SK-N-SH (cell line): ENCODE data around the gene TACR2. TPM values are rescaled to one million over a fixed set of nuclear protein-coding genes. Genes with fewer than 3 reads are reported as not detected.
A peak's percentile ranks its signal among the peaks of the same experiment; 100 is the strongest.

Experiments
- CTCF ChIA-PET: fragments of 300-600, 350-600 bp; formaldehyde crosslinking; extraction: SDS; loops from one replicate; lab custom pipeline; 2021; lab: Yijun Ruan, JAX
- POLR2A ChIA-PET: fragments of 350-600 bp; sonication (Branson Sonifier 250); formaldehyde crosslinking; extraction: SDS; loops from one replicate; lab custom pipeline; 2020; ENCODE audit warnings: antibody characterized with exemption, inconsistent platforms; lab: Yijun Ruan, JAX
- DNase-seq: peaks from one replicate; pipeline ENCODE4 v3.0.0; 2012
- H2AFZ ChIP-seq: fragments of 200-600 bp; sonication (generic); 2 replicates; pipeline ENCODE4 v1.8.1; 2016; ENCODE audit warnings: antibody characterized with exemption, mild to moderate bottlenecking, low read depth
- H3F3A ChIP-seq: fragments of 200-600 bp; sonication (generic); replicated peaks from 2 replicates; pipeline ENCODE3; 2016; ENCODE audit warnings: antibody characterized with exemption, mild to moderate bottlenecking; ENCODE audit not compliant: insufficient read depth
- H3K27ac ChIP-seq, 2 experiments: fragments of 200-500 bp in 1 of 2; fragments of 200-600 bp in 1 of 2; sonication (Bioruptor generic) in 1 of 2; sonication (generic), shearing (Covaris generic) in 1 of 2; 2 replicates each; pipeline versions ENCODE4 v1.5.1 to v1.6.1; 2014 to 2016; ENCODE audit warnings: low read depth in 2 of 2, inconsistent platforms in 1 of 2, low read length in 1 of 2, mild to moderate bottlenecking in 1 of 2, mixed read lengths in 1 of 2
- H3K27me3 ChIP-seq: fragments of 200-600 bp; sonication (generic), shearing (Covaris generic); 2 replicates; pipeline ENCODE4 v1.6.1; 2016; ENCODE audit warnings: mixed run types; ENCODE audit not compliant: insufficient read depth
- H3K36me3 ChIP-seq, 2 experiments: fragments of 200-500 bp in 1 of 2; fragments of 200-600 bp in 1 of 2; sonication (Bioruptor generic) in 1 of 2; sonication (generic) in 1 of 2; replicated peaks in 1 of 2; 2 replicates each; pipeline versions ENCODE3 to v1.5.1; 2014 to 2016; ENCODE audit warnings: low read length in 1 of 2, mild to moderate bottlenecking in 1 of 2; ENCODE audit not compliant: insufficient read depth in 2 of 2, control insufficient read depth in 1 of 2
- H3K4me1 ChIP-seq, 2 experiments: fragments of 200-500 bp in 1 of 2; fragments of 200-600 bp in 1 of 2; sonication (Bioruptor generic) in 1 of 2; sonication (generic), shearing (Covaris generic) in 1 of 2; 2 replicates each; pipeline versions ENCODE4 v1.5.1 to v1.6.1; 2014 to 2016; ENCODE audit warnings: low read depth in 1 of 2, low read length in 1 of 2, mixed run types in 1 of 2; ENCODE audit not compliant: insufficient read depth in 2 of 2, control insufficient read depth in 1 of 2
- H3K4me2 ChIP-seq: fragments of 200-600 bp; sonication (generic), shearing (Covaris generic); 2 replicates; pipeline ENCODE4 v1.6.1; 2017; ENCODE audit warnings: mixed run types
- H3K4me3 ChIP-seq, 2 experiments: fragments of 200-500 bp in 1 of 2; fragments of 200-600 bp in 1 of 2; sonication (Bioruptor generic) in 1 of 2; sonication (generic), shearing (Covaris generic) in 1 of 2; 2 replicates each; pipeline versions ENCODE4 v1.5.1 to v1.8.1; 2014 to 2016; ENCODE audit warnings: low read depth in 2 of 2, inconsistent platforms in 1 of 2, low read length in 1 of 2, mild to moderate bottlenecking in 1 of 2, mixed read lengths in 1 of 2, moderate library complexity in 1 of 2
- H3K79me2 ChIP-seq: fragments of 200-600 bp; sonication (generic); 2 replicates; pipeline ENCODE4 v1.8.1; 2017; ENCODE audit warnings: mild to moderate bottlenecking; ENCODE audit not compliant: insufficient read depth
- H3K9ac ChIP-seq: fragments of 200-600 bp; sonication (generic); 2 replicates; pipeline ENCODE4 v1.6.1; 2017; ENCODE audit warnings: mixed run types
- H3K9me2 ChIP-seq: fragments of 200-600 bp; sonication (generic); 2 replicates; pipeline ENCODE4 v1.6.1; 2017; ENCODE audit warnings: mixed run types
- H3K9me3 ChIP-seq: fragments of 200-600 bp; sonication (generic); 2 replicates; pipeline ENCODE4 v1.6.1; 2017; ENCODE audit warnings: mixed run types, mild to moderate bottlenecking, moderate library complexity
- H4K20me1 ChIP-seq: fragments of 200-600 bp; sonication (generic); 2 replicates; pipeline ENCODE4 v1.6.1; 2017; ENCODE audit warnings: mild to moderate bottlenecking, mixed run types; ENCODE audit not compliant: insufficient read depth
- ELF1 ChIP-seq: IDR thresholded peaks from 2 replicates; pipeline ENCODE4 v1.4.0; 2012
- EP300 ChIP-seq, 2 experiments: IDR thresholded peaks; 2 replicates each; pipeline versions ENCODE4 v1.4.0 to v1.6.1; 2012; ENCODE audit warnings: borderline replicate concordance in 1 of 2, low read depth in 1 of 2, low read length in 1 of 2
- FOXJ3 ChIP-seq: sonication (generic); formaldehyde crosslinking; IDR thresholded peaks from 2 replicates; pipeline ENCODE4 v1.5.1; 2020; ENCODE audit warnings: mild to moderate bottlenecking, missing genetic modification reagents
- FOXM1 ChIP-seq: IDR thresholded peaks from 2 replicates; pipeline ENCODE4 v1.4.0; 2012; ENCODE audit warnings: low read depth, mild to moderate bottlenecking
- GATA2 ChIP-seq: sonication (generic); formaldehyde crosslinking; IDR thresholded peaks from 2 replicates; pipeline ENCODE4 v1.5.0; 2020; ENCODE audit warnings: mild to moderate bottlenecking, missing genetic modification reagents
- RAD21 ChIP-seq: IDR thresholded peaks from 2 replicates; pipeline ENCODE4 v1.6.1; 2012; ENCODE audit warnings: mild to moderate bottlenecking, low read length
- RCOR1 ChIP-seq: fragments of 150-350 bp; IDR thresholded peaks from 2 replicates; pipeline ENCODE4 v1.6.1; 2017; ENCODE audit warnings: antibody characterized with exemption, low read length
- RXRA ChIP-seq: IDR thresholded peaks from 2 replicates; pipeline ENCODE4 v1.4.0; 2012; ENCODE audit warnings: low read depth, mild to moderate bottlenecking, borderline replicate concordance
- SMC3 ChIP-seq: IDR thresholded peaks from 2 replicates; pipeline ENCODE4 v1.6.1; 2012; ENCODE audit warnings: low read depth, low read length, improper control_type of control experiment
- WGBS: methylation state at CpG from one replicate; pipeline ENCODE4 v1.1.6; 2017; ENCODE audit warnings: low lambda C conversion rate; 5-methylcytosine and 5-hydroxymethylcytosine counted together
- polyA plus RNA-seq, 3 experiments: library from polyadenylated mRNA; depleted of rRNA; stranded (reverse); fragments of >200 nt; gene quantifications; 2 replicates each; pipeline ENCODE4 v1.2.3, GENCODE V29; 2012
- TF ChIP-seq, protein P1 (sequence below): IDR thresholded peaks from 2 replicates; pipeline ENCODE4 v1.4.0; 2012; ENCODE audit warnings: low read depth, borderline replicate concordance
- TF ChIP-seq, protein P2 (sequence below): IDR thresholded peaks from 2 replicates; pipeline ENCODE4 v1.6.1; 2012; ENCODE audit warnings: mild to moderate bottlenecking, low read depth, low read length, moderate library complexity
- TF ChIP-seq, protein P3 (sequence below): fragments of 150-350 bp; IDR thresholded peaks from 2 replicates; pipeline ENCODE4 v1.6.1; 2017; ENCODE audit warnings: antibody characterized with exemption, low read length, low read depth, borderline replicate concordance
- TF ChIP-seq, protein P4 (sequence below): fragments of 150-350 bp; IDR thresholded peaks from 2 replicates; pipeline ENCODE4 v1.6.1; 2016; ENCODE audit warnings: mild to moderate bottlenecking, low read depth, low read length
- TF ChIP-seq, protein P5 (sequence below): fragments of 200-600 bp; sonication (generic); IDR thresholded peaks from 2 replicates; pipeline ENCODE4 v1.6.1; 2017; ENCODE audit warnings: antibody characterized with exemption, mild to moderate bottlenecking, moderate library complexity

The TACR2 gene
- polyA plus RNA-seq, 1 of the 3 experiments (the other 2 are of a cell fraction), result 0.02 TPM

DNA sequence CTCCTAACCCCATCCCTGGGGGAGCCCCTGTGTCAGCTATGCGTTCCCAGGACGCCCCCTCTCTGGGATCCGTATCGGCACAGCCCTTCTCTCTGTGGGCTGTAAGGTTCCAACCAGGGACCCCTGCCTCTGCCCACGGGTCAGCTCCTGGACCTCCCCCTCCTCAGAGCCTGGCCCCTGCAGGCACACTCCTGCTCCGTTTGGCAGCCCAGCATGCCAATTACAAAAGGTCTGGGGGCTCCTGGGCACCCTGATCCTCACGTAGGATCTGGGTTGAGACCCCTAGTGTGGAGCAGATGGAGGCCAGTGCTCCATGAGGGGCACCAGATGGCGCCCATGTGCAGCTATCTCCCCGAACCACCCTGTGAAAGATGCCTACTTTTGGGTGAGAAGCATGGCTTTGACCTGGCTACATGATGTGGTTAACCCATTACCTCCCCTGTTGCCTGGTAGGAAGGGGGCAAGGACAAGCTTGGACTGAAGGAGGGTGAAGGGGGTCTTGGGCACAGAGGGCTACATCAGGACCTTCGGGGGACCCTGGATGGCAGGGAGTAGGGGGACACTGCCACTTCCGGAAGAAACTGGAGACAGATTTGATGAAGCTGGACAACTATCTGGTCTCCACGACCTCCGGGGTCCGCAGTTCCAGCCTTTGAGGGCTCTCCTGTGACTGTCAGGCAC, 9.0 kb downstream of the TACR2 start:
- POLR2A ChIA-PET, result interaction anchor here (0.6 to 1.0 kb wide), 2 partner anchors 100 to 210 kb away, joined by 3 to 4 read pairs; no protein-coding TSS in a partner anchor
- H3K4me1 ChIP-seq, result peaks cover 0 to 18% of the 10 kb centered on the region in 2 experiments; a peak in 2 of 4 replicates

DNA sequence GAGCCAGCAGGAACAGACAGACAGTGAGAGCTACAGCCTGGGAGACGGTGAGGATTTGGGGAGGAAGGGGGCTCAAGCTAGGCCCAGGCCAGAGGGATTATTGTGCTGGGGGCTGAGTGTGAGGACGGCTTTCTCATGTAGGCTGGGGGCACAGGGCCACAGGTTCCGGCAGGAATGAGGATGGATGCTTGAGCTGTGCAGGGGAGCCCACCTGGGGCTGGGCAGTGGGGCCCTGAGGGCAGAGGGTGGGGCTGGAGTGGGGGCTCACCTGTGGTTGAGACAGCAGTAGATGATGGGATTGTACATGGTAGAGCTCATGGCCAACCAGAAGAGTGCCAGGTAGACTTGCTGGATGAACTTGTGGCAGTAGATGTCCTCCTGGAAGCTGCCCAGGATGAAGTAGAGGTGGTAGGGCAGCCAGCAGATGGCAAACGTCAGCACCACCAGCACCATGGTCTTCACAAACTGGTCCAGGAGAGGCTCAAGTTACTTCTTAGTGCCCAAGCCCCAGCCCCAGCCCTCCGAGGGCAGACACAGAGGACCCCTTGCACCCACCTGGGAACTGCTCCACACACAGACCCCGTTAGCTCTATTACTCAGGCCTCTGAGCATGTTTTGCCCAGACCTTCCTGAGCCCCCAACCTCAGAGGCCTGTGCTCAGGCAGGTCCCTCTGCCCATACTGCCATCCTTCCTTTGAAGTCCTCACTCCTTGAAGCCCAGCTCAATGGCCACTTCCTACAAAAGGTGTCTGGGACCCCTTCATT, 9.7 kb downstream of the TACR2 start:
- no peak overlapping the region for H3K9ac ChIP-seq
- no peak for DNase-seq
- peaks cover 0 to 18% of the 10 kb centered on the region in 2 experiments; a peak in 2 of 4 replicates for H3K4me1 ChIP-seq
- H3K9me3 ChIP-seq, result no peaks in the 10 kb centered on the region
- no peaks in the 10 kb centered on the region for H4K20me1 ChIP-seq
- no peaks in the 10 kb centered on the region for H3K79me2 ChIP-seq
- no peaks in the 10 kb centered on the region for H3K27me3 ChIP-seq
- H3K4me2 ChIP-seq, result no peak overlapping the region
- H3F3A ChIP-seq, result peaks cover 10% of the 10 kb centered on the region
- no peaks in the 10 kb centered on the region for H3K9me2 ChIP-seq
- POLR2A ChIA-PET, result interaction anchor here (0.8 kb wide), 1 partner anchor 104 kb away, joined by 3 read pairs; no protein-coding TSS in a partner anchor
- H3K4me3 ChIP-seq, result no peak overlapping the region
- H3K27ac ChIP-seq, result no peak overlapping the region
- WGBS, result 84% methylated on average over 4 of the region's 6 CpGs
- H3K36me3 ChIP-seq, result peaks cover 0 to 10% of the 10 kb centered on the region in 2 experiments
- CTCF ChIA-PET, result interaction anchor here (0.6 to 6.7 kb wide), 28 partner anchors 8 to 393 kb away, joined by 3 to 55 read pairs (median 7); partner anchors contain the start of genes TACR2 and TSPAN15
- H2AFZ ChIP-seq, result no peak overlapping the region
- TF ChIP-seq, protein P1, sequence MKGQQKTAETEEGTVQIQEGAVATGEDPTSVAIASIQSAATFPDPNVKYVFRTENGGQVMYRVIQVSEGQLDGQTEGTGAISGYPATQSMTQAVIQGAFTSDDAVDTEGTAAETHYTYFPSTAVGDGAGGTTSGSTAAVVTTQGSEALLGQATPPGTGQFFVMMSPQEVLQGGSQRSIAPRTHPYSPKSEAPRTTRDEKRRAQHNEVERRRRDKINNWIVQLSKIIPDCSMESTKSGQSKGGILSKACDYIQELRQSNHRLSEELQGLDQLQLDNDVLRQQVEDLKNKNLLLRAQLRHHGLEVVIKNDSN, result no peak
- TF ChIP-seq, protein P2, sequence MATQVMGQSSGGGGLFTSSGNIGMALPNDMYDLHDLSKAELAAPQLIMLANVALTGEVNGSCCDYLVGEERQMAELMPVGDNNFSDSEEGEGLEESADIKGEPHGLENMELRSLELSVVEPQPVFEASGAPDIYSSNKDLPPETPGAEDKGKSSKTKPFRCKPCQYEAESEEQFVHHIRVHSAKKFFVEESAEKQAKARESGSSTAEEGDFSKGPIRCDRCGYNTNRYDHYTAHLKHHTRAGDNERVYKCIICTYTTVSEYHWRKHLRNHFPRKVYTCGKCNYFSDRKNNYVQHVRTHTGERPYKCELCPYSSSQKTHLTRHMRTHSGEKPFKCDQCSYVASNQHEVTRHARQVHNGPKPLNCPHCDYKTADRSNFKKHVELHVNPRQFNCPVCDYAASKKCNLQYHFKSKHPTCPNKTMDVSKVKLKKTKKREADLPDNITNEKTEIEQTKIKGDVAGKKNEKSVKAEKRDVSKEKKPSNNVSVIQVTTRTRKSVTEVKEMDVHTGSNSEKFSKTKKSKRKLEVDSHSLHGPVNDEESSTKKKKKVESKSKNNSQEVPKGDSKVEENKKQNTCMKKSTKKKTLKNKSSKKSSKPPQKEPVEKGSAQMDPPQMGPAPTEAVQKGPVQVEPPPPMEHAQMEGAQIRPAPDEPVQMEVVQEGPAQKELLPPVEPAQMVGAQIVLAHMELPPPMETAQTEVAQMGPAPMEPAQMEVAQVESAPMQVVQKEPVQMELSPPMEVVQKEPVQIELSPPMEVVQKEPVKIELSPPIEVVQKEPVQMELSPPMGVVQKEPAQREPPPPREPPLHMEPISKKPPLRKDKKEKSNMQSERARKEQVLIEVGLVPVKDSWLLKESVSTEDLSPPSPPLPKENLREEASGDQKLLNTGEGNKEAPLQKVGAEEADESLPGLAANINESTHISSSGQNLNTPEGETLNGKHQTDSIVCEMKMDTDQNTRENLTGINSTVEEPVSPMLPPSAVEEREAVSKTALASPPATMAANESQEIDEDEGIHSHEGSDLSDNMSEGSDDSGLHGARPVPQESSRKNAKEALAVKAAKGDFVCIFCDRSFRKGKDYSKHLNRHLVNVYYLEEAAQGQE, result no peak
- TF ChIP-seq ELF1, result no peak
- no peak for TF ChIP-seq FOXJ3 (CRISPR knock-in tag)
- no peak for TF ChIP-seq RCOR1
- TF ChIP-seq FOXM1, result no peak
- TF ChIP-seq, protein P3, sequence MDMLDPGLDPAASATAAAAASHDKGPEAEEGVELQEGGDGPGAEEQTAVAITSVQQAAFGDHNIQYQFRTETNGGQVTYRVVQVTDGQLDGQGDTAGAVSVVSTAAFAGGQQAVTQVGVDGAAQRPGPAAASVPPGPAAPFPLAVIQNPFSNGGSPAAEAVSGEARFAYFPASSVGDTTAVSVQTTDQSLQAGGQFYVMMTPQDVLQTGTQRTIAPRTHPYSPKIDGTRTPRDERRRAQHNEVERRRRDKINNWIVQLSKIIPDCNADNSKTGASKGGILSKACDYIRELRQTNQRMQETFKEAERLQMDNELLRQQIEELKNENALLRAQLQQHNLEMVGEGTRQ, result no peak
- no peak for TF ChIP-seq RXRA
- no peak for TF ChIP-seq EP300 (IDR thresholded peaks at IDR 0.05; ENCODE audit: borderline replicate concordance in 1 of 2, low read depth in 1 of 2, low read length in 1 of 2)

More for the DNA sequence above, 9.0 kb downstream of the TACR2 start:
- no peaks in the 10 kb centered on the region for H3K79me2 ChIP-seq
- no peak for TF ChIP-seq GATA2
- TF ChIP-seq, protein P4, sequence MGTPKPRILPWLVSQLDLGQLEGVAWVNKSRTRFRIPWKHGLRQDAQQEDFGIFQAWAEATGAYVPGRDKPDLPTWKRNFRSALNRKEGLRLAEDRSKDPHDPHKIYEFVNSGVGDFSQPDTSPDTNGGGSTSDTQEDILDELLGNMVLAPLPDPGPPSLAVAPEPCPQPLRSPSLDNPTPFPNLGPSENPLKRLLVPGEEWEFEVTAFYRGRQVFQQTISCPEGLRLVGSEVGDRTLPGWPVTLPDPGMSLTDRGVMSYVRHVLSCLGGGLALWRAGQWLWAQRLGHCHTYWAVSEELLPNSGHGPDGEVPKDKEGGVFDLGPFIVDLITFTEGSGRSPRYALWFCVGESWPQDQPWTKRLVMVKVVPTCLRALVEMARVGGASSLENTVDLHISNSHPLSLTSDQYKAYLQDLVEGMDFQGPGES, result no peak
- TF ChIP-seq RAD21, result peak; percentile 54
- TF ChIP-seq SMC3, result peak; percentile 38; the same call in 1 of the 2 replicates
- TF ChIP-seq, protein P5, sequence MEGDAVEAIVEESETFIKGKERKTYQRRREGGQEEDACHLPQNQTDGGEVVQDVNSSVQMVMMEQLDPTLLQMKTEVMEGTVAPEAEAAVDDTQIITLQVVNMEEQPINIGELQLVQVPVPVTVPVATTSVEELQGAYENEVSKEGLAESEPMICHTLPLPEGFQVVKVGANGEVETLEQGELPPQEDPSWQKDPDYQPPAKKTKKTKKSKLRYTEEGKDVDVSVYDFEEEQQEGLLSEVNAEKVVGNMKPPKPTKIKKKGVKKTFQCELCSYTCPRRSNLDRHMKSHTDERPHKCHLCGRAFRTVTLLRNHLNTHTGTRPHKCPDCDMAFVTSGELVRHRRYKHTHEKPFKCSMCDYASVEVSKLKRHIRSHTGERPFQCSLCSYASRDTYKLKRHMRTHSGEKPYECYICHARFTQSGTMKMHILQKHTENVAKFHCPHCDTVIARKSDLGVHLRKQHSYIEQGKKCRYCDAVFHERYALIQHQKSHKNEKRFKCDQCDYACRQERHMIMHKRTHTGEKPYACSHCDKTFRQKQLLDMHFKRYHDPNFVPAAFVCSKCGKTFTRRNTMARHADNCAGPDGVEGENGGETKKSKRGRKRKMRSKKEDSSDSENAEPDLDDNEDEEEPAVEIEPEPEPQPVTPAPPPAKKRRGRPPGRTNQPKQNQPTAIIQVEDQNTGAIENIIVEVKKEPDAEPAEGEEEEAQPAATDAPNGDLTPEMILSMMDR, result peak; percentile 51
- TF ChIP-seq ELF1, result no peak
- H4K20me1 ChIP-seq, result no peaks in the 10 kb centered on the region
- peak overlapping the region; percentile 78; the same call in 1 of the 2 replicates for H2AFZ ChIP-seq
- no peak overlapping the region for H3K27ac ChIP-seq
- CTCF ChIA-PET, result interaction anchor here (0.6 to 6.7 kb wide), 53 partner anchors 9 to 455 kb away, joined by 3 to 55 read pairs (median 4); partner anchors contain the start of genes HKDC1, TACR2 and TSPAN15
- H3K4me2 ChIP-seq, result peak overlapping the region; percentile 72; the same call in 1 of the 2 replicates
- no peaks in the 10 kb centered on the region for H3K27me3 ChIP-seq
- H3K9me2 ChIP-seq, result no peaks in the 10 kb centered on the region
- H3K9me3 ChIP-seq, result no peaks in the 10 kb centered on the region
- peak; percentile 74 for DNase-seq
- H3K4me3 ChIP-seq, result no peak overlapping the region
- H3K36me3 ChIP-seq, result peaks cover 0 to 7% of the 10 kb centered on the region in 2 experiments
- peaks cover 10% of the 10 kb centered on the region for H3F3A ChIP-seq
- no peak overlapping the region for H3K9ac ChIP-seq
- 65% methylated on average over 14 of the region's 14 CpGs for WGBS
